Vagina (tissue), 2 donors: Measurements from ENCODE around the gene GAREM1.

Source experiments
- CTCF ChIP-seq, 3 experiments: fragments of 450-650 bp in 2 of 3; fragments of 200-600 bp in 1 of 3; sonication (generic) in 1 of 3; IDR thresholded peaks; one replicate each; pipeline ENCODE4 v1.5.1; 2017 to 2019; ENCODE audit warnings: antibody characterized with exemption in 3 of 3, mild to moderate bottlenecking in 2 of 3, moderate library complexity in 2 of 3
- POLR2AphosphoS5 ChIP-seq, 2 donors: sonication (generic); formaldehyde crosslinking; IDR thresholded peaks; one replicate each; pipeline ENCODE4 v1.9.0; 2017; ENCODE audit warnings: antibody characterized with exemption in 2 of 2, mild to moderate bottlenecking in 2 of 2, low read depth in 1 of 2; ENCODE audit not compliant: insufficient read depth in 1 of 2

- TF ChIP-seq POLR2AphosphoS5 (IDR thresholded peaks at IDR 0.05; ENCODE audit: insufficient read depth in 1 of 2, low read depth in 1 of 2) (no peak), CTCF (IDR thresholded peaks at IDR 0.05) (no peak)
These were observed 11.4 kb upstream of the GAREM1 start for GRCh38 chr18:32482117-32482516.
